Measurements from ENCODE around the gene LIN37.

The LIN37 gene

GRCh38 chr19:35748106-35749020, at the start of gene LIN37:
LIN37 (plus strand) TSS chr19:35748576; CDS start chr19:35748725, 149 bp downstream.
- FAIRE-seq, result peak; percentile 81

- peak; percentile 89 for FAIRE-seq
Observed at GRCh38 chr19:35702223-35703012, 46.0 kb upstream of the LIN37 start.

GRCh38 chr19:35703343-35703742, 45.0 kb upstream of the LIN37 start:
- no peak for FAIRE-seq

GRCh38 chr19:35704218-35704617, 44.2 kb upstream of the LIN37 start, which contains the start of gene ZBTB32:
ZBTB32 (plus strand) TSS chr19:35704558; CDS start chr19:35714627, 10,069 bp downstream.
- no peak for FAIRE-seq

GRCh38 chr19:35708391-35708790, 40.0 kb upstream of the LIN37 start:
- FAIRE-seq, result no peak

GRCh38 chr19:35710784-35711723, 37.3 kb upstream of the LIN37 start:
- FAIRE-seq, result no peak

- FAIRE-seq, result no peak
Observed at GRCh38 chr19:35712567-35713505, 35.5 kb upstream of the LIN37 start.

GRCh38 chr19:35713506-35713850, 34.9 kb upstream of the LIN37 start:
- FAIRE-seq, result no peak

GRCh38 chr19:35713904-35714495, 34.4 kb upstream of the LIN37 start:
- FAIRE-seq, result no peak

GRCh38 chr19:35714601-35715354, 33.6 kb upstream of the LIN37 start:
- FAIRE-seq, result no peak

- FAIRE-seq, result no peak
Observed at GRCh38 chr19:35715355-35715809, 33.0 kb upstream of the LIN37 start.

- no peak for FAIRE-seq
Observed at GRCh38 chr19:35715981-35716800, 32.2 kb upstream of the LIN37 start.

- no peak for FAIRE-seq
Observed at GRCh38 chr19:35716801-35717664, 31.3 kb upstream of the LIN37 start.

GRCh38 chr19:35717665-35718344, 30.6 kb upstream of the LIN37 start, which contains the start of gene KMT2B:
KMT2B (plus strand) TSS chr19:35718003; CDS start chr19:35718019, 16 bp downstream.
- FAIRE-seq, result no peak

- no peak for FAIRE-seq
Observed at GRCh38 chr19:35718345-35719041, 29.9 kb upstream of the LIN37 start.

- FAIRE-seq, result no peak
Observed at GRCh38 chr19:35719402-35720162, 28.8 kb upstream of the LIN37 start.

Data from islet of Langerhans (tissue), 1 donor.